ENCODE data around the gene OR2F2.
A peak's percentile ranks its signal among the peaks of the same experiment; 100 is the strongest.

OR2F2 gene

GRCh38 chr7:143934526-143935325 is at the start of gene OR2F2:
Gene OR2F2 (plus strand): TSS chr7:143935233. CDS start chr7:143935233, 0 bp downstream.
- DNase-seq (ENCODE audit: low read depth, low spot score) = no peak

- DNase-seq (ENCODE audit: low read depth, low spot score) = no peak
Observed at GRCh38 chr7:143885951-143886350, 49.1 kb upstream of the OR2F2 start.

- DNase-seq (ENCODE audit: low read depth, low spot score) = no peak
Observed at GRCh38 chr7:143886826-143887477, 48.1 kb upstream of the OR2F2 start.

- no peak for DNase-seq (ENCODE audit: low read depth, low spot score)
Observed at GRCh38 chr7:143889068-143889467, 46.0 kb upstream of the OR2F2 start.

- no peak for DNase-seq (ENCODE audit: low read depth, low spot score)
Observed at GRCh38 chr7:143890558-143890957, 44.5 kb upstream of the OR2F2 start.

- no peak for DNase-seq (ENCODE audit: low read depth, low spot score)
Observed at GRCh38 chr7:143891457-143891856, 43.6 kb upstream of the OR2F2 start.

- DNase-seq (ENCODE audit: low read depth, low spot score) = no peak
Observed at GRCh38 chr7:143892527-143893300, 42.3 kb upstream of the OR2F2 start.

- no peak for DNase-seq (ENCODE audit: low read depth, low spot score)
Observed at GRCh38 chr7:143896667-143897066, 38.4 kb upstream of the OR2F2 start.

- no peak for DNase-seq (ENCODE audit: low read depth, low spot score)
Observed at GRCh38 chr7:143898810-143899209, 36.2 kb upstream of the OR2F2 start.

GRCh38 chr7:143900230-143900766 is 34.7 kb upstream of the OR2F2 start:
- DNase-seq (ENCODE audit: low read depth, low spot score) = peak; percentile 34

GRCh38 chr7:143901332-143901667 is 33.7 kb upstream of the OR2F2 start:
- DNase-seq (ENCODE audit: low read depth, low spot score) = no peak

- peak; percentile 84 for DNase-seq (ENCODE audit: low read depth, low spot score)
Observed at GRCh38 chr7:143901668-143902331, 33.2 kb upstream of the OR2F2 start, which contains the start of gene TCAF1. Gene TCAF1 (minus strand): TSS chr7:143902176. CDS start chr7:143876608, 25,568 bp downstream.

- DNase-seq (ENCODE audit: low read depth, low spot score) = no peak
Observed at GRCh38 chr7:143902332-143902899, 32.6 kb upstream of the OR2F2 start.

- DNase-seq (ENCODE audit: low read depth, low spot score) = no peak
Observed at GRCh38 chr7:143905509-143905908, 29.5 kb upstream of the OR2F2 start.

GRCh38 chr7:143906151-143906550 is 28.9 kb upstream of the OR2F2 start:
- DNase-seq (ENCODE audit: low read depth, low spot score) = no peak

- DNase-seq (ENCODE audit: low read depth, low spot score) = no peak
Observed at GRCh38 chr7:143906895-143907294, 28.1 kb upstream of the OR2F2 start.

- DNase-seq (ENCODE audit: low read depth, low spot score) = no peak
Observed at GRCh38 chr7:143908120-143908519, 26.9 kb upstream of the OR2F2 start.

- DNase-seq (ENCODE audit: low read depth, low spot score) = no peak
Observed at GRCh38 chr7:143909863-143910262, 25.2 kb upstream of the OR2F2 start.

GRCh38 chr7:143910473-143911248 is 24.4 kb upstream of the OR2F2 start:
- no peak for DNase-seq (ENCODE audit: low read depth, low spot score)

GRCh38 chr7:143913945-143914615 is 21.0 kb upstream of the OR2F2 start:
- DNase-seq (ENCODE audit: low read depth, low spot score) = no peak
